Spleen (tissue), 13 donors: ENCODE data around the gene PEX1. TPM values are rescaled to one million over a fixed set of nuclear protein-coding genes. Genes with fewer than 3 reads are reported as not detected.

Experiments
- DNase-seq: peaks from one replicate; pipeline ENCODE4 v3.0.0-alpha.2; 2020
- H3K27ac ChIP-seq, 8 donors: fragments of 200-600 bp; sonication (generic) in 7 of 8; 1 replicate in 4 of 8; 2 replicates in 4 of 8; pipeline versions ENCODE4 v1.5.0 to v1.8.0; 2016 to 2021; ENCODE audit warnings: inconsistent platforms in 4 of 8, mild to moderate bottlenecking in 4 of 8, moderate library complexity in 1 of 8
- H3K27me3 ChIP-seq, 7 donors: fragments of 200-600 bp; sonication (generic) in 6 of 7; replicated peaks in 1 of 7; 1 replicate in 4 of 7; 2 replicates in 3 of 7; pipeline versions ENCODE4 v1.5.0 to v1.8.0; 2016 to 2021; ENCODE audit warnings: inconsistent platforms in 3 of 7, mild to moderate bottlenecking in 1 of 7
- H3K36me3 ChIP-seq, 6 donors: fragments of 200-600 bp; sonication (generic) in 5 of 6; 1 replicate in 4 of 6; 2 replicates in 2 of 6; pipeline versions ENCODE4 v1.5.0 to v1.8.0; 2016 to 2021; ENCODE audit warnings: inconsistent platforms in 2 of 6
- H3K4me1 ChIP-seq, 6 donors: fragments of 200-600 bp; sonication (generic) in 5 of 6; 1 replicate in 3 of 6; 2 replicates in 3 of 6; pipeline versions ENCODE4 v1.5.0 to v1.8.0; 2016 to 2021; ENCODE audit warnings: inconsistent platforms in 3 of 6
- H3K4me3 ChIP-seq, 8 donors: fragments of 200-600 bp; sonication (generic) in 7 of 8; 1 replicate in 4 of 8; 2 replicates in 4 of 8; pipeline versions ENCODE4 v1.5.0 to v1.8.0; 2016 to 2021; ENCODE audit warnings: inconsistent platforms in 4 of 8, mild to moderate bottlenecking in 4 of 8, moderate library complexity in 2 of 8
- H3K9me3 ChIP-seq, 8 donors: fragments of 200-600 bp; sonication (generic) in 7 of 8; 1 replicate in 4 of 8; 2 replicates in 4 of 8; pipeline versions ENCODE4 v1.5.0 to v1.8.0; 2016 to 2021; ENCODE audit warnings: inconsistent platforms in 4 of 8
- POLR2A ChIP-seq, 3 donors: fragments of 450-650 bp; IDR thresholded peaks; one replicate each; pipeline ENCODE4 v1.5.1; 2017; ENCODE audit warnings: antibody characterized with exemption in 3 of 3, mild to moderate bottlenecking in 1 of 3
- POLR2AphosphoS5 ChIP-seq, 3 donors: sonication (generic); formaldehyde crosslinking; IDR thresholded peaks; one replicate each; pipeline ENCODE4 v1.5.1; 2017; ENCODE audit warnings: antibody characterized with exemption in 3 of 3
- WGBS, 5 donors: extraction: QIAGEN DNeasy Blood & Tissue Kit in 3 of 5; methylation state at CpG; one replicate each; pipeline versions ENCODE4 v1.1.5 to v1.1.7; 2013 to 2018; 5-methylcytosine and 5-hydroxymethylcytosine counted together
- intact Hi-C: fragments of 100-400 bp; cut with DNase I; formaldehyde crosslinking; loops from one replicate; pipeline ENCODE4 v1.15.0; 2023; ENCODE audit warnings: low total_unique reads
- long read RNA-seq, 2 donors: transcript quantifications; one replicate each; lab custom pipeline, GENCODE V29; 2026
- polyA plus RNA-seq, 3 donors: library from polyadenylated mRNA; stranded (reverse); fragments of 200-250 nt; gene quantifications; one replicate each; pipeline ENCODE4 v1.2.1, GENCODE V29; 2013
- total RNA-seq, 7 donors: library from RNA; depleted of rRNA in 3 of 7; stranded (reverse); fragments of >200 nt in 3 of 7; fragmentation: NEBNext Ultra II Directional in 4 of 7; extraction: Animal tissue kit (Norgen Biotek cat#: 25700) in 4 of 7; gene quantifications; one replicate each; pipeline versions ENCODE4 v1.1.0 to v1.2.1, GENCODE V29; 2016 to 2021
- TF ChIP-seq, protein P1 (sequence below), 11 experiments: fragments of 200-600 bp in 7 of 11; fragments of 450-650 bp in 4 of 11; sonication (generic) in 4 of 11; IDR thresholded peaks in 8 of 11; conservative IDR thresholded peaks in 3 of 11; 1 replicate in 7 of 11; 2 replicates in 4 of 11; pipeline versions ENCODE4 v1.4.0 to v1.8.0; 2016 to 2021; ENCODE audit warnings: antibody characterized with exemption in 11 of 11, inconsistent platforms in 4 of 11, mild to moderate bottlenecking in 1 of 11
- donor health status: healthy with polysubstance abuse.
- donor health status: DM: no; HTN: no; CAD: no; lungs with moderate emphysema.
- donor health status: DM: no; HTN: no; CAD: no.
- donor health status: Bipolar disorder and iron deficiency.
- donor health status: healthy.
- donor health status: DM: no; HTN: no; CAD: no.
- donor health status: DM: yes; HTN: yes; CAD: no.

The PEX1 gene
- total RNA-seq (10 to 100 TPM; 15.1 to 37.4 (median 23.8) TPM), polyA plus RNA-seq (10 to 100 TPM; 13.1 to 20.0 (median 13.3) TPM)
- long read RNA-seq, donor 1, partial matches to known transcripts = 0 of 3 reads
- long read RNA-seq, donor 1, other reads (novel, unspliced or antisense) = 0 of 3 reads
- long read RNA-seq, donor 2, full-length matches to known transcripts = 3 of 8 reads
- long read RNA-seq, donor 2, partial matches to known transcripts = 0 of 8 reads
- long read RNA-seq, donor 2, other reads (novel, unspliced or antisense) = 5 of 8 reads

DNA sequence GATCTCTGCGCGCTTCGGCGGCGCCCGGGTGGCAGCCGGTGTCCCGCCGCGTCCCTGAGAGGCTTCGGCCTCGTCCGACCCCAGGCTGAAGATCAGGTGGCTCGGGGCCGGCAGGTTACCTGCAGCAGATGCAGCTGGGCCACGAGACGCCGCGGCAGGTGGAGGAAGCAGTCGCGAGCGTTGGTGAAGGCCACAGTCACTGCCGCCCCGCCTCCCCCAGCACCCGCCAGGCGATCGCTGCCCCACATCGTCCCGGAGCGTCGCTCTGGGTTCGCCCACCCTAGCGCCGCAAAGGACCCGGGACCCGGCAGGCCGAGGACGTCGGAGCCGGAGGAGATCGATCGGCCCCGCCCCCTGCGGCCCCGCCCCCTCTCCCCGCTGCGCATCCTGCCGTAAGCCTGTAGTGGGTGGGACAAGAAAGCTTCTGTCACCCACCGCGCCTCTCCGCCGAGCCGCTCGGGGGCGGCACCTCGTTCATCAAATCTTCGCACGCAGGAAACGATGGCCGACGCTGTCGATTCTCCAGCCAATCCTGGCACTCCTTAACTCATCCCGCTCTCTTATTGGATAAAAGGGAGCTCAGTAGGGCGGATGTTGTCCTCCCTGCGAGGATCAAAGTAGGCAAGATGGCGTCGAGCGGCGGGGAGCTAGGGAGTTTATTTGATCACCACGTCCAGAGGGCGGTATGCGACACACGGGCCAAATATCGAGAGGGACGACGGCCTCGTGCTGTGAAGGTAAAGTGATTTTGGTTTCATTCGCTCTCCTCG, at the start of gene PEX1, which contains the start of gene RBM48:
Gene PEX1, minus strand, starts transcription at position 333 of the 770 bp plus-strand sequence. Its CDS starts 85 bp downstream, at position 248.
Gene RBM48, plus strand, starts transcription at position 608 of the 770 bp plus-strand sequence. Its CDS starts 19 bp downstream, at position 627.
- Histone ChIP-seq H3K27me3 (no peaks in the 10 kb centered on the region), H3K4me1 (peaks cover 8 to 69% (median 31%) of the 10 kb centered on the region in 6 donors), H3K4me3 (peak within 1 kb of the TSS; percentile 84 to 97 (median 95)), H3K9me3 (no peaks in the 10 kb centered on the region), H3K27ac (peak within 1 kb of the TSS; percentile 91 to 96 (median 93)), H3K36me3 (peaks cover 7 to 39% (median 31%) of the 10 kb centered on the region in 6 donors)
- WGBS, 5 donors = 0 to 2% (median 1%) methylated on average over 57 to 79 of the region's 79 CpGs
- no peak for TF ChIP-seq POLR2A (IDR thresholded peaks at IDR 0.05)
- peak; percentile 85 to 93 (median 88) for TF ChIP-seq POLR2AphosphoS5 (IDR thresholded peaks at IDR 0.05)
- TF ChIP-seq, protein P1, sequence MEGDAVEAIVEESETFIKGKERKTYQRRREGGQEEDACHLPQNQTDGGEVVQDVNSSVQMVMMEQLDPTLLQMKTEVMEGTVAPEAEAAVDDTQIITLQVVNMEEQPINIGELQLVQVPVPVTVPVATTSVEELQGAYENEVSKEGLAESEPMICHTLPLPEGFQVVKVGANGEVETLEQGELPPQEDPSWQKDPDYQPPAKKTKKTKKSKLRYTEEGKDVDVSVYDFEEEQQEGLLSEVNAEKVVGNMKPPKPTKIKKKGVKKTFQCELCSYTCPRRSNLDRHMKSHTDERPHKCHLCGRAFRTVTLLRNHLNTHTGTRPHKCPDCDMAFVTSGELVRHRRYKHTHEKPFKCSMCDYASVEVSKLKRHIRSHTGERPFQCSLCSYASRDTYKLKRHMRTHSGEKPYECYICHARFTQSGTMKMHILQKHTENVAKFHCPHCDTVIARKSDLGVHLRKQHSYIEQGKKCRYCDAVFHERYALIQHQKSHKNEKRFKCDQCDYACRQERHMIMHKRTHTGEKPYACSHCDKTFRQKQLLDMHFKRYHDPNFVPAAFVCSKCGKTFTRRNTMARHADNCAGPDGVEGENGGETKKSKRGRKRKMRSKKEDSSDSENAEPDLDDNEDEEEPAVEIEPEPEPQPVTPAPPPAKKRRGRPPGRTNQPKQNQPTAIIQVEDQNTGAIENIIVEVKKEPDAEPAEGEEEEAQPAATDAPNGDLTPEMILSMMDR (IDR thresholded peaks at IDR 0.05 in 8 of 11, conservative IDR thresholded peaks at IDR 0.05 in 3 of 11) = peak in 9 of 11 experiments; percentile 25 to 76 (median 70)
- intact Hi-C loops = no loop called here
- peak; percentile 97 for DNase-seq

DNA sequence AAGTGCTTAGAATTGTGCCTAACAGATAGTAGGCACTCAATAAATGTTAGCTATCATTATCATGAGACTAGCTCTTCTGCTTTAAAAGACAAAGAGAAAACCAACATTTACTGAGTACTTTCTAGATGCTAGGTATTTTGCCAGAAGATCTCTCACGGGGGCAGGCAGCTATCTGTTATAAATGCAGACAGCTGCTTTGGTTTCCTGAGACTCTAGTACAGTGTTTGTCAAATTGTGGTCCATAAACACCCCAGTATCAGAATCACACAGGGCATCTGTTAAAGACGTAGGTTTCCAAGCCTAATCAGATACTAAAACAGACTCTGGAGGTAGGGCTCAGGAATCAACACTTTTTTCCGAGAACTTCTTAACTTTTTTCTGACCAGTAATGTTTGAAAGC, 48.0 kb upstream of the PEX1 start:
- no peaks in the 10 kb centered on the region for H3K4me1 ChIP-seq
- H3K9me3 ChIP-seq = no peaks in the 10 kb centered on the region
- intact Hi-C loops = no loop called here
- TF ChIP-seq POLR2A (IDR thresholded peaks at IDR 0.05) (no peak), POLR2AphosphoS5 (IDR thresholded peaks at IDR 0.05) (no peak)
- TF ChIP-seq, protein P1 (IDR thresholded peaks at IDR 0.05 in 8 of 11, conservative IDR thresholded peaks at IDR 0.05 in 3 of 11) = no peak
- no peak overlapping the region for H3K27ac ChIP-seq
- no peak overlapping the region for H3K4me3 ChIP-seq
- no peaks in the 10 kb centered on the region for H3K27me3 ChIP-seq
- DNase-seq = no peak
- H3K36me3 ChIP-seq = peaks cover 4 to 100% (median 83%) of the 10 kb centered on the region in 6 donors
- WGBS, 5 donors = 91 to 95% (median 94%) methylated on average over 3 of the region's 3 CpGs

DNA sequence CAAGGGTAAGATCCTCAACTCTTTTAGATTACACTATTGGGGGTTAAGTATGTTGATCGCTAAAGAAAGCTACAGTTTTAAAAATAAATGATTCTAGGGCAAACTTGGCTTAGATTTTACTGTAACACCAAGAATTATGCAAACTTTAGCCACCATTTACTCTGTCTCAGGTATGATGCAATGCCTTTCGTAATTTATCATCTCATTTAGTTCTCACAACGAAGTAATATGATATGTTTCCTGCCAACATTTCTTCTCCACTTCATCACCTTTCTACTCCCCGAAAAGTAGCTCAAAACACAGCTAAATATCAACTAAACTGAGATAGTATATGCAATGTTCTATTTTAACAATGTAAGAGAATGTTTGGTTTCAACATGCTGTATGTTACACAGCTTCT, 40.8 kb upstream of the PEX1 start:
- intact Hi-C loops = no loop called here
- H3K27me3 ChIP-seq = no peaks in the 10 kb centered on the region
- TF ChIP-seq POLR2A (IDR thresholded peaks at IDR 0.05) = no peak

DNA sequence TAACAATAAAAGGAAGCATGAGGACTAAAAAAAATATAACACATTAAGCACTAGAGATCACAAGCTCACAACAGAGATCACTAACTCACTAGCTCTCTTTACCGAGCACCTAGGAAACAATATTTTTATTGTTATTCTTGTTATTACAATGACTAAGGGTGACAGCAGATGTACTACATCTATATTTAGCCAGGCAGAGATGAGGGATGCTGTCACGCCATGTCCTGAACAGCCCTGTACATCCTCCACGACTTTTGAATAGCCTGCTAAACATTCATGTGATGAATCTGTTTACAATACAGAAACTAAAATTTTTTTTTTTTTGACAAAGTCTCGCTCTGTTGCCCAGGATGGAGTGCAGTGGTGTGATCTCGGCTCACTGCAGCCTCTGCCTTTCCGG, 39.1 kb upstream of the PEX1 start:
- TF ChIP-seq POLR2A (IDR thresholded peaks at IDR 0.05) (no peak), POLR2AphosphoS5 (IDR thresholded peaks at IDR 0.05) (no peak)
- TF ChIP-seq, protein P1 (IDR thresholded peaks at IDR 0.05 in 8 of 11, conservative IDR thresholded peaks at IDR 0.05 in 3 of 11) = no peak
- Histone ChIP-seq H3K27me3 (no peaks in the 10 kb centered on the region), H3K4me1 (no peaks in the 10 kb centered on the region), H3K9me3 (no peaks in the 10 kb centered on the region), H3K27ac (no peak overlapping the region), H3K36me3 (peaks cover 7 to 100% (median 78%) of the 10 kb centered on the region in 6 donors), H3K4me3 (no peak overlapping the region)
- 93 to 96% (median 94%) methylated on average over 6 of the region's 6 CpGs for WGBS, 5 donors
- no peak for DNase-seq
- intact Hi-C loops = no loop called here

More for the DNA sequence above, 40.8 kb upstream of the PEX1 start:
- 58 to 92% (median 84%) methylated on average over 4 of the region's 4 CpGs for WGBS, 5 donors
- no peak for DNase-seq
- H3K27ac ChIP-seq = no peak overlapping the region
- no peaks in the 10 kb centered on the region for H3K4me1 ChIP-seq
- H3K9me3 ChIP-seq = no peaks in the 10 kb centered on the region
- H3K36me3 ChIP-seq = peaks cover 7 to 100% (median 71%) of the 10 kb centered on the region in 6 donors
- H3K4me3 ChIP-seq = no peak overlapping the region
